Choroid plexus epithelial cell (primary cell): ENCODE measurements around the gene RBBP8NL.

Experiments
- DNase-seq: peaks from one replicate; pipeline ENCODE4 v3.0.0-alpha.2; 2010; ENCODE audit warnings: low read depth
- H3K4me3 ChIP-seq: 2 replicates; pipeline ENCODE4 v1.5.1; 2011; ENCODE audit warnings: low read depth, mild to moderate bottlenecking, control low read depth, low read length, moderate library complexity
- TF ChIP-seq, protein P1 (sequence below): conservative IDR thresholded peaks from 2 replicates; pipeline ENCODE4 v1.5.1; 2011; ENCODE audit warnings: low read depth, mild to moderate bottlenecking, control low read depth, inconsistent platforms, low read length, moderate library complexity

RBBP8NL gene

DNA sequence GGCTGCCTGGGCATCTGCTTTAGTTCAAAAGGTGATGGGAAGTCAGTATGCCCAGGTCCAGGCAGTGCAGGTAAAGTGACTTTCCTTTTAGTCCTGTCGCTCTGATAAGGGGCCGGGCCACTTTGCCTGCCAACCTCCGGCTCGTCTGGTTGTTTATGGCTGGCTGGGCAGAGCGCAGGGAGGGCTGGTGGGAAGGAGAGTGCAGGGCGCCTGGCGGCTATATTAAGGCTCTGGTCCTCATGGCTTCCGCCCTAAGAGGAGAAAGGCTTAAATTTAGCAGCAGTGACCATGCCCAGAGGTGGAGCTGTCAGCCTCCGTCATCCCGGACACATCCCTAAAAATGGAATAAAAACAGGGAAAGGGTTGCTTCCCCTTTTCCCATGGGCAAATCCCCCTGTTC, 33.8 kb upstream of the RBBP8NL start:
- TF ChIP-seq, protein P1, sequence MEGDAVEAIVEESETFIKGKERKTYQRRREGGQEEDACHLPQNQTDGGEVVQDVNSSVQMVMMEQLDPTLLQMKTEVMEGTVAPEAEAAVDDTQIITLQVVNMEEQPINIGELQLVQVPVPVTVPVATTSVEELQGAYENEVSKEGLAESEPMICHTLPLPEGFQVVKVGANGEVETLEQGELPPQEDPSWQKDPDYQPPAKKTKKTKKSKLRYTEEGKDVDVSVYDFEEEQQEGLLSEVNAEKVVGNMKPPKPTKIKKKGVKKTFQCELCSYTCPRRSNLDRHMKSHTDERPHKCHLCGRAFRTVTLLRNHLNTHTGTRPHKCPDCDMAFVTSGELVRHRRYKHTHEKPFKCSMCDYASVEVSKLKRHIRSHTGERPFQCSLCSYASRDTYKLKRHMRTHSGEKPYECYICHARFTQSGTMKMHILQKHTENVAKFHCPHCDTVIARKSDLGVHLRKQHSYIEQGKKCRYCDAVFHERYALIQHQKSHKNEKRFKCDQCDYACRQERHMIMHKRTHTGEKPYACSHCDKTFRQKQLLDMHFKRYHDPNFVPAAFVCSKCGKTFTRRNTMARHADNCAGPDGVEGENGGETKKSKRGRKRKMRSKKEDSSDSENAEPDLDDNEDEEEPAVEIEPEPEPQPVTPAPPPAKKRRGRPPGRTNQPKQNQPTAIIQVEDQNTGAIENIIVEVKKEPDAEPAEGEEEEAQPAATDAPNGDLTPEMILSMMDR, result no peak
- DNase-seq, result no peak
- H3K4me3 ChIP-seq, result no peak overlapping the region

GRCh38 chr20:62460678-62461077, 33.3 kb upstream of the RBBP8NL start:
- TF ChIP-seq, protein P1, result no peak
- DNase-seq, result no peak
- H3K4me3 ChIP-seq, result no peak overlapping the region

DNA sequence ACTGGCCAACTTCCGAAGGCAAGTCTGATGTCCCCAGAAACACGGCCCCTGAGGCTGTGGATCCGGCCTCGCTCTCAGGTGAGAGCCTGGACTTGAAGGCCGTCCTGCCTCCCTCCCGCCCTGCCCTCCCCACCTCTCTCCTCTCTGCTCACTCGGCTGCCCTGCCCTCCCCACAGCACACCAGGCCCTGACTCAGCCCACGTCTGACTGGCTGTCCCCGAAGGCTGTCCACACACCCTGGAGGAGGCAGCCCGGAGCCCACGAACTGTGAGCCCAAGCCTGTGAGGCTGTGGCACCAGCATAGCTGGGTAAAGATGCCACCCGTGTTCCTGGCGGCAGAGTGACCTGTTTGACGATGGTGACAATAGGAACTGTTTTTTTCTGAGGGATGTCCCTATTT, 32.1 kb upstream of the RBBP8NL start:
- no peak for DNase-seq
- no peak overlapping the region for H3K4me3 ChIP-seq
- TF ChIP-seq, protein P1, result no peak

DNA sequence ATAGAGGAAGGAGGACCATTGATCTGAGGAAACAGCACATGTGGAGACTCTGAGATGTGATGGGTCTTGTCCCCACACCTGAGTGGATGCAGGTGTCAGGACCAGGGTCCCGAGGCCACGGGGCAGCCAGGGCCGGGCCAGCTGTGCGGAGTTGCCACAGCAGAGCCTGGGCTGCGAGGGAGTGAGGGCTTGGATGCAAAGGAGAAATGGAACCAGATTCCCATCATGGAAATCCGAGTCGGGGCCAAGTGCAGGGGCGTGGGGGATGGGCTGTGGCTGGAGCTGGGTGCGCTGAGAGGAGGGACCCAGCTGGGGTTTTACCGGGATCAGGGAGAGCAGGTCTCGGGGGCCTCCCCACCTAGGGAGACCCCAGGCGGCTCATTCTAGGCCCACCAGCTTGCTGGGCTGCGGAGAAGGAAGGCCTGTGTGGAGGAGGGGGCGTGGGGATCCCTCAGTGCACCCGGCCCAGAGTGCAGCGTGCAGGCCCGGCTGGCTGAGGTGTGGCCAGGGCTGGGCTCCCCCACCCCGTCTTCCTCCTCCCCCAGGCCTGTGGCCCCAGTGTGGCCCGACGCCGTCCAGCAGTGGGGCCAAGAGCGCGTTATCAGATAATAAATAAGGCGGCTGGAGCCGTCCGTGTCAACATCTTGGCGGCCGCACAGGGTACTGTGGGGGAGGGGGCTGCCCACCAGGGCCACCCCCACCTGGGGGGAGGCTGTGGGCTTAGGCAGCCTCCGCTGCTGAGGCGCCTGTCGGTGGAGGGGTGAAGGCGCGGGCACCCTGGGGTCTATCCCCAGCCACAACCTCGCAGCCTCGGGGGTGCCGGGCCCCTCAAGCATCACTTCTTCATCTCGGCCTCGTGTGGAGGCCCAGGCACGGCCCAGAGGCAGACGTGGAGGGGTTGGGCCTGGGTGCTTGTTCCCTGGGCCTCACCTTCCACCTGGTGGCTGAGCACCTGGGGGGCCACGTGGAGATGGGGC, 31.2 kb upstream of the RBBP8NL start:
- H3K4me3 ChIP-seq, result no peak overlapping the region

GRCh38 chr20:62457831-62458230, 30.5 kb upstream of the RBBP8NL start:
- TF ChIP-seq, protein P1, result no peak
- DNase-seq, result no peak

More for the DNA sequence above, 31.2 kb upstream of the RBBP8NL start:
- no peak for DNase-seq
- TF ChIP-seq, protein P1, result no peak

DNA sequence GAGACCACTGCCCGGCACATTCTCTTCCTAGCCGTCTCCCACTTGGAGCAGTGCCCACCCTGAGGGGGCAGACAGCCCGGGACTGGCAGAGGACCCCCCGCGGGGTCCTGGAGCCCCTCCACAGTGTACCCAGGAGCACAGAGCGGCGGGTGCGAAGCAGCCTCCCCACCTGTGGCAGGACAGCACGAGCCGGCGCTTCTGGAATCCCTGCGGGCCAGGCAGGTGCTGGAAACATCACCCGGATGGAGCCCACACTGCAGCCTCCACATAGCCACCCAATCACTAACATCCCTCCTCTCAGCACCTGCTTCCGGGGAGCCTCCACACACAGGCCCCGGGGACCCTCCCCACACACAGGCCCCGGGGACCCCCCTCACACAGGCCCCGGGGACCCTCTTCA, 29.8 kb upstream of the RBBP8NL start:
- no peak overlapping the region for H3K4me3 ChIP-seq
- TF ChIP-seq, protein P1, result no peak
- no peak for DNase-seq

More at GRCh38 chr20:62457831-62458230, 30.5 kb upstream of the RBBP8NL start:
- no peak overlapping the region for H3K4me3 ChIP-seq
